ENCODE measurements around the gene BEAN1. TPM values are rescaled to one million over a fixed set of nuclear protein-coding genes. Genes with fewer than 3 reads are reported as not detected.
"Not testable (repeated sequence)": the region's sequence is repeated elsewhere in the genome, so short reads cannot be mapped to it uniquely, and the experiment has no call there.

Gene BEAN1
- polyA plus RNA-seq, 4 donors = 1.1 to 1.9 (median 1.4) TPM

DNA sequence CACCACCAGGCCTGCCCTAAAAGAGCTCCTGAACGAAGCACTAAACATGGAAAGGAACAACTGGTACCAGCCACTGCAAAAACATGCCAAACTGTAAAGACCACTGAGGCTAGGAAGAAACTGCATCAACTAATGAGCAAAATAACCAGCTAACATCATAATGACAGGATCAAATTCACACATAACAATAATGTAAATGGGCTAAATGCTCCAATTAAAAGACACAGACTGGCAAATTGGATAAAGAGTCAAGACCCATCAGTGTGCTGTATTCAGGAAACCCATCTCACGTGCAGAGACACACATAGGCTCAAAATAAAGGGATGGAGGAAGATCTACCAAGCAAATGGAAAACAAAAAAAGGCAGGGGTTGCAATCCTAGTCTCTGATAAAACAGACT, 70.8 kb downstream of the BEAN1 start:
- not testable (repeated sequence) for DNase-seq (ENCODE audit: low read depth in 4 of 4, low spot score in 3 of 4)

DNA sequence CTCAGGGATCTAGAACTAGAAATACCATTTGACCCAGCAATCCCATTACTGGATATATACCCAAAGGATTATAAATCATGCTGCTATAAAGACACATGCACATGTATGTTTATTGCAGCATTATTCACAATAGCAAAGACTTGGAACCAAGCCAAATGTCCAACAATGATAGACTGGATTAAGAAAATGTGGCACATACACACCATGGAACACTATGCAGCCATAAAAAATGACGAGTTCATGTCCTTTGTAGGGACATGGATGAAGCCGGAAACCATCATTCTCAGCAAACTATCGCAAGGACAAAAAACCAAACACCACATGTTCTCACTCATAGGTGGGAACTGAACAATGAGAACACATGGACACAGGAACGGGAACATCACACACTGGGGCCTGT, 74.5 kb downstream of the BEAN1 start:
- DNase-seq (ENCODE audit: low read depth in 4 of 4, low spot score in 3 of 4) = not testable (repeated sequence)

DNA sequence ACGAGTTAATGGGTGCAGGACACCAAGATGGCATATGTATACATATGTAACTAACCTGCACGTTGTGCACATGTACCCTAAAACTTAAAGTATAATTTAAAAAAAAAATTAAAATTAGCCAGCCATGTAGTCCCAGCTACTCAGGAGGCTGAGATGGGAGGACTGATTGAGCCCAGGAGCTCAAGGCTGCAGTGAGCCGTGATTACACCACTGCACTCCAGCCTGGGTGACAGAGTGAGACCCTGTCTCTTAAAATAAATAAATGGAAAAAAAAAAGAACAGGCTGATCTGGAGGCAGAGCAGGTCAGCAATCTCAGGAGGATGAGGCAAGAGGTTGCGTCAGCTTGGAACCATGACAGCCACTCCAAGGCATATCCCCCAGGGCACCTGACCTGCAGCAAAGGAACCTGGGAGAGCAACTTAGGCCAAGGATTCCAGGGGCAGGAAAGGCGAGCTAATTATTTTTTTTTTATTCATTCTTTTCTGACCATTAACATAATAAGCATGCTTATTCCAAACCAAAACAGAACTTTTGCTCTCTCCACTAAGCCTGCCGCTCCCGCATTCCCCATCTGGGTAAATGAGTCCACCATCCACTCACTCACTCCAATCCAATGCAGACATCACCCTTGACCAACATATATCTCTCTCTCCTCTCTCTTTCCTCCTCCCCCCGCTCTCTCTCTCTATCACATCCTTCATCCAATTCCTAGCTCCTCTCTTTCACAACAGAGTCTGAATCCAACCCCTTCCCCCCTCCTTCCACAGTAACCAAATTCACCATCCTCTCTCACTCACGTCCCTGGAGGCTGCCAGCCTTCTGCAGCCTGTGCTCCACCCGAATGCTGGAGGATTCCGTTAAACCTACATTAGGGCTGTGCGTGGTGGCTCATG, 75.2 kb downstream of the BEAN1 start:
- no peak for DNase-seq (ENCODE audit: low read depth in 4 of 4, low spot score in 3 of 4)

DNA sequence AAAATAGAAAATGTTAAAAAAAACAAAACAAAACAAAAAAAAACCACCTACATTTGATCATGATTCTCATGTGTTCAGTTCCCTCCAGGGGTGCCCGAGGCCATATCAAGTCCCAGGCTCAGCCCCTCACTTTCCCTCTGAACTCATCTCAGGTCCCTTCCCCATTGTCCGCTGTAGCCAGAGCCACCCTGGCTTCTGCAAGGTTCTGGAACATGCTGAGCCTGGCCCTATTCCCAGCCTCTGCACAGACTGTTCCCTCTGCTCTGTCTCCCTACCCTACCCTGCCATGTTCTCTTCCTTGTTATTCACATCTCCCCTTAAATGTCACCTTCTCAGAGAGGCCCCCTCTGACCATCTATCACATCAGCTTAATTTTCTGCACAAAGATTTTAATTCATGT, 75.9 kb downstream of the BEAN1 start:
- no peak for DNase-seq (ENCODE audit: low read depth in 4 of 4, low spot score in 3 of 4)

DNA sequence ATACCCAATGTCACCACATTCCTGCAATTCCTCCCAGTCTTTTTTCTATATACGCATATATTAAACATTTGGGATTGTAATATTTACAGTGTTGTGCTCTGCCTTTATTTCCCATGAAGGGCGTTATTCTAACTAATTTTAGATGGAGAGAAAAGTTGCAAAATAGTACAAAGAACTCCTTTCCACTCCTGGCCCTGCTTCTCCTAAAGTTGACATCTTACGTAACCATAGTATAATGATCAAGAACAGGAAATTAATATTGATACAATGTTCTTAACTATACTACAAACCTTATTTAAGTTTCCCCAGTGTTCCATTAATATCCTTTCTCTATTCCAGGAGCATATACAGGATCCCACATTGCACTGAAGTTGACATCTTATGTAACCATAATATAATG, 76.5 kb downstream of the BEAN1 start:
- DNase-seq (ENCODE audit: low read depth in 4 of 4, low spot score in 3 of 4) = no peak

DNA sequence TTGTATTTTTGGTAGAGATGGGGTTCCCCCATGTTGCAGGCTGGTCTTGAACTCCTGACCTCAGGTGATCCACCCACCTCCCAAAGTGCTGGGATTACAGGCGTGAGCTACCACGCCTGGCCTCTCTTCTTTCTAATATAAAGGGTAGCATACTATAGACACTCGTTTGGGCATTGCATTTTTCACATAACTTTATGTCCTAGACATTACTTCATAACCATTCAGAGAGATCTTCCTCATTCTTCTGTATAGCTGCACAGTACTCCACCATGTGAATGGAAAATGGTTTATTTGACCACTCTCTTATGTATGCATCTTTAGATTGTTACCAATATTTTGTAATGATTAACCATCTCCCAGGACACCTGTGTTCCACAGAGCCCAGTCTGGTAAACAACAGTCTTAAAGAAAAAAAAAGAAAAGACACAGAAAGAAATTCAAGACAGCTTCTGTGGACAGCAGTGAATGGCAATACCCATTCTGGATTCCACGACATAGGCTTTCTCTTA, 80.7 kb downstream of the BEAN1 start:
- no peak for DNase-seq (ENCODE audit: low read depth in 4 of 4, low spot score in 3 of 4)

DNA sequence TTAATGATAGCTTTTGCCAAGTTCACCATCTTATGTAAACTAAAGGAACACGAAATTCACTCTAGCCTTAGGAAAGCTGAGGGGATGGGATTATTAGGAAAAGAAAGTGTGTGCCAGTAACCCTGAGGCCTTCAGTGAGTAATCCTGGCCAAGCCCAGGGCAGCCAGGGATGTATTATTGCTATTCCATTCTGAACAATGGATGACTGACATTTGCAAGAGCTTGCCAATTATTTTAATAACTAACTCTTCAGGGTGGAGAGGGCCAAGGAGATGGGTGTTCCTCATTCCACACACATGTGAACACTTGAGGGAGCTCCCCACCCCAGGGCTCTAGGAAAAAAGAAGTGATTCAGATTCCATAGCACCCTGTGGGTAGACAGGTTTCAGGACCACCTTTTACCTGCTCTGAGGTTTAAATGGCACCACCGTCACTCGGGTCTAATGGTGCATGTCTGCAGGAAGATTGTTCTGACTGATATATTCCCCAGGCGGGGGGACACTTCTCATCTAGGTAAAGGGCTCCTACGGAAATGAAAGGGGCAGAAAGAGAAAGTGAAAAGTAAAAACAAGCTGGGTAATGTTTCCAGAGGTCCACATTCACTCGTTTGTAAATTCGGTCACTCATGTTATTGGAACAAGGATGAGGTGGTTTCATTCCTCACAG, 81.3 kb downstream of the BEAN1 start:
- DNase-seq (ENCODE audit: low read depth in 4 of 4, low spot score in 3 of 4) = no peak

DNA sequence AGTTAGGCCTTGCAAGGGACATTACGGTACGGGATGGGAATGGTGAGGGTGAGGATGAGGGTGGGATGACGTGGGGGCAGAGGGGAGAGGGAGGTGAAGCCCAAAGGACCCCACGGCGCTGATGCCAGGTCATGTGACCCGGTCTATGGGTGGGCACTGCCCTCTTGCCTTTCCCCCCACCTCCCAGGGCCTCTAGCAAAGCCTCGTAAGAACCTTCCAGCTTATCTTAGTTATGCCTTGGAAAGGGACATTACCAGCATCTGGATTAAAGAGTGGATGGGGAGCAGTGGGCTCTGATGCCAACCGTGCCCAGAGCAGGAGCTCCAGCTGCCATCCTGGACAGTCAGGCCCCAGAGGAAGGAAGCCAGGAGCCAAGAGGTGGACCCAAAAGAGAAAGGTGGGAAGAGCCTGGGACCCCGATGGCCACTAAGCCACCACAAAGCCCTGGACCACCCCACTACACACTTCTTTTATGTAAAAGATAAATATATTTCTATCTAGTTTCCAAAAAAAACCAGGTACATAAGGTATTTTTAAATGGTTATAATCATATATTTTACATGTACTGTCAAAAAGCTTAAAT, 81.9 kb downstream of the BEAN1 start:
- DNase-seq (ENCODE audit: low read depth in 4 of 4, low spot score in 3 of 4) = no peak

DNA sequence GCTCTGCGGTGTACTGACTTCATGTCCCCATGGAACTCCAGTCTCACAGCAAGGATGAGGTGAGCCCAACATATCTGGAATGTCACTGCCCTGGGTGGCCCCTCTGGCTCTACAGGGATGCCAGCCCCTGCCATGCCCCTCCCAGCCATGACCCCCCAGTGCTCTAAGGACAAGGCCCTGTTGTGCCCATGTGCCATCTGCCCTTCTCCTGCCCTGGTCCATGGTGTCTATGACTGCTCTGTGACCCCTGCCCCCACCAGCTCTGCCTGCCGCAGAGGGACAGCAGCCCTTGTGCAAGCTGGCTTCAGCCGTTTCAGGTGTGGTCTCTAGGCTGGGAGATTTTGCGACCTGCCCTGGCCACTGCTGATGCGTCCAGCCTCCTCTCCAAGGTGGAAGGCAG, 82.5 kb downstream of the BEAN1 start:
- DNase-seq (ENCODE audit: low read depth in 4 of 4, low spot score in 3 of 4) = no peak

DNA sequence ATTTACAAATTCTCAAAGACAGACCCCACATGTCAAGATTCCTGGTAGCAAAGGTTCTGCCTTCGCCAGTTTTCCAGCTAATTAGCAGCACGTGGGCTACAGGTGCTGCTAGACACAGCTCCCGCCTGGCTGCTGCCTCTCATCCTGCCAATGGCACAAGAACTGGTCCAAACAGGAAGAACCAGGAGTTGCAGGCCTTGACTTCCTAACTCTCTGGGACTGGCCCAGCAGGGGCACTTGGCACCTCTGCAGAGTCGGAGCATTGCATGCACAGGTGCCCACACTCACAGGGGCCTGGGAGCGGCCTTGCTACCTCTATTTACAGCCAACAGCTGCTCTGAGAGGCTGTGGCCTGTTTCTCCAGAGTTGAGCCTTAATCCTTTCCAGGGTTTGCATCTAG, 83.2 kb downstream of the BEAN1 start:
- no peak for DNase-seq (ENCODE audit: low read depth in 4 of 4, low spot score in 3 of 4)

DNA sequence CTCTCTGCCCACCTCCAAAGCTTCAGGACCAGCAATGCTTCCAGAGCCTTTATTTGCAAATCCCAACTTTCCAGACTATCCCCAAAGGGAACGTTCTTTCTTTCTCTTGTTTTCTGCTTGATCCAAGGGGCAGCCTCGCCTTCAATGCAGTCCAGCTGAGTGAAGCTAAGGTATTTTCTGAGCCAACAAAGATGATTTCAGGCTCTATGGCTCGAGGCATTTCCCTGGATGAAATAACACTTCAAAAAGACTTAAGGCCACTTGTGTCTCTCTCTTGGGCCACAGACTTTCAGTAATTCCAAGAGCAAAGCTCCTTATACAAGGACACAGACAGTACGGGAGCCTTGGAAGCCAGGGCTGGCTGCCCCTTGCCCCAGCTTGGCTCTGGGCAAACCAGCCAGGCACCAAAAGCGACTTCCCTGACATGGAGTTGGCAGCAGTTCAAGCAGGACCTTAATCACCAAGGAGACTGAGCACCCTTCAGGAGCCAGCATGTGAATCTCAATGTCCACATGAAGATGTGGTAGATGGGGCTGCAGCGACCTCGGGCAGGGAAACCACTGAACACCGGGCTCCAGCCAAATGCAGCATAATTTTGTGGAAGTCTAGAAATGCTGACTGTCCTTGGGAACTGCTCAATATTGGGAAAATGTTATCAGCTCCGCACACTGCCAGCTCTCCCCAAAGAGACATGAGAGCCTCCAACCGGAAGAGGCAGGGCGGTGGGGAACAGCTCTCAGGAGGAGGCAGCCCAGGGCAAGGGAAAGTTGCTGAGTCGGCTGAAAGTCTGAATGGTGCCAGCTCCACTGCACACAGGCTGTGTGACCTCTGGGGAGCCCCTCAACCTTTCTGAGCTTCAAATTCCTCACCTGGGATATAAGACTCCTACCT, 83.9 kb downstream of the BEAN1 start:
- DNase-seq (ENCODE audit: low read depth in 4 of 4, low spot score in 3 of 4) = no peak

DNA sequence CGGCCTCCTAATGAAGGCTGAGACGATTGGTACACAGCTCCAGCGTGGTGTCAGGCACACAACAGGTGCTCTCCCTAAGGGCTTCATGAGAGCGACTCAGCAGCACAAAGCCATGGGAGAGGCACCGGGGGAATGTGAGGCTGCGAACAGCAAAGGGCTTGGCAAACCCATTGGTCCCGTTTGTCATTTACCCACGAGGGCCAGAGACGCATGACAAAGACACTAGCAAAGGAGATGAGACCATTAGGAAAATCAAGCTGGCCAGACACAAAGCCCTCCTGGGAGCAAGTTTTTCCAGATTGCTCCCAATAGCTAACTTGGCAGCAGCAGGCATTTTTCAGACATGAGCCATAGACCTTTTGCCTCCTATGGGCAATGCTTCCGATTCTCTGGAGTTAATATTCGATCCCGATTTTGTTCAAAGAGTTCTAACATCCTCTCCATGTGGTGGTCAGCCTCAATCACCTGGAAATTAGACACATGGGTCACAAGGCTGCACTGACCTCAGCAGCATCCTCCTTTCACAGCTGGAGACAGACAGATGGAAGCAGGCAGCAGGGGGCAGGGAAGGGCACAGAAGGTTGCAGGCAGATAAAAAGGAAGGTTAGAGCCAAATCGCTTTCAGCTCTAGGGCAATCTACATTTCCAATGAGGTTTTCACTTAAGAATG, 84.6 kb downstream of the BEAN1 start:
- no peak for DNase-seq (ENCODE audit: low read depth in 4 of 4, low spot score in 3 of 4)

DNA sequence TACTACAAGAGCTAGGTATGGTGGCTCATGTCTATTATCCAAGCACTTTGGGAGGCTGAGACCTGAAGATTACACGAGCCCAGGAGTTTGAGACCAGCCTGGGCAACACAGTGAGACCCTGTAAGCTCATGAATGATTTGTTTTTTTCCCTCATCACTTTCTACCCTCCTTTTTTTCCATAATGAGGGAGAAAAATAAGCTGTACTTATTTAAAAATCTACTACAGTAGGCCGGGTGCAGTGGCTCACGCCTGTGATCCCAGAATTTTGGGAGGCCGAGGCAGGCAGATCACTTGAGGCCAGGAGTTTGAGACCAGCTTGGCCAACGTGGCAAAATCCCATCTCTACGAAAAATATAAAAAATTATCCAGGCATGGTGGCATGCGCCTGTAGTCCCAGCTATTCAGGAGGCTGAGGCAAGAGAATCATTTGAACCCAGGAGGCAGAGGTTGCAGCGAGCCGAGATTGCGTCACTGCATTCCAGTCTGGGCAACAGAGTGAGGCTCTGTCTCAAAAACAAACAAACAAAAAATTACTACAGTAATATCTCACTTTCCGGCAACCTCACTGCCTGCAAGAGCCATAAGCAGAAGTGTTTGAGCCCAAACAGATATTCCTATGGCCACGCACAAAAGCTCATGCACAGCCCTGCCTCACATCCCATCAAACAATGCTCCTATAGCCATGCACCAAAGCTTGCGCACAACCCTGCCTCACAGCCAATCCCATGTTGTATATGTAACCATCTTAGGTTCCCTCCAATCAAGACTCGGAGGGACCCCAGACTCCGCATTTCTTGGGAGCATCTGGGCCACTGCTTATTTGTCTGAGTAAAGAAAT, 85.4 kb downstream of the BEAN1 start:
- DNase-seq (ENCODE audit: low read depth in 4 of 4, low spot score in 3 of 4) = no peak

DNA sequence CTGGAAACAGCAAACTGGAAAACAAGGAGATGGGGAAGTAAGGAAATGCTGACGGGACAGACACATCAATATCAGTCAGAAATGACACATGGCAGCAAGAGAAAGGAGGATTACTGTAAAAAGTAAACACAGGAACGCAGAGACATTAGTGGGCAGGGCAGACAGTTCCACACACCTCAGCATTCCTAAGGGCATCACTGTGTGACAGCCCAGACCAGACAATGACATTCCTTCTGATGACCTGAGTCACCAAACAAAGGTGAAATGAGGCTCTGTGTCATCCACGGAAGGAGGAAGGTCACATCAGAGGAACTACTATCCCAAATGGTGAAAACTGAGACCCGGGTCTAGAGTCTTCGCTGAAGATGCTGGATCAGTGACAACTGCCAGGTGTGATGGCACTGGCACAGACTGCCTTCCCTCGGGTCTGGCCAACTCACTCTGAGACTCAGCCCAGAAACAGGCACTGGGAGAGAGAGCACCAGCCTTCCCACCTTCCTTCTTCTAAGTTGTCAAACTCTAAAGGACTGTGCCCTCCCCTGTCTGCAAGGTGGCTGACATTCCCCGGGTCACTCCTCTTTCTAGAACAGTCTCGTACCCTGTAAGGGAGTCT, 86.1 kb downstream of the BEAN1 start:
- DNase-seq (ENCODE audit: low read depth in 4 of 4, low spot score in 3 of 4) = no peak

DNA sequence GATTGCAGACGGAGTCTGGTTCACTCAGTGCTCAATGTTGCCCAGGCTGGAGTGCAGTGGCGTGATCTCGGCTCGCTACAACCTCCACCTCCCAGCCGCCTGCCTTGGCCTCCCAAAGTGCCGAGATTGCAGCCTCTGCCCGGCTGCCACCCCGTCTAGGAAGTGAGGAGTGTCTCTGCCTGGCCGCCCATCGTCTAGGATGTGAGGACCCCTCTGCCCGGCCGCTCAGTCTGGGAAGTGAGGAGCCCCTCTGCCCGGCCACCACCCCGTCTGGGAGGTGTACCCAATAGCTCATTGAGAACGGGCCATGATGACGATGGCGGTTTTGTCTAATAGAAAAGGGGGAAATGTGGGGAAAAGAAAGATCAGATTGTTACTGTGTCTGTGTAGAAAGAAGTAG, 87.3 kb downstream of the BEAN1 start:
- not testable (repeated sequence) for DNase-seq (ENCODE audit: low read depth in 4 of 4, low spot score in 3 of 4)

DNA sequence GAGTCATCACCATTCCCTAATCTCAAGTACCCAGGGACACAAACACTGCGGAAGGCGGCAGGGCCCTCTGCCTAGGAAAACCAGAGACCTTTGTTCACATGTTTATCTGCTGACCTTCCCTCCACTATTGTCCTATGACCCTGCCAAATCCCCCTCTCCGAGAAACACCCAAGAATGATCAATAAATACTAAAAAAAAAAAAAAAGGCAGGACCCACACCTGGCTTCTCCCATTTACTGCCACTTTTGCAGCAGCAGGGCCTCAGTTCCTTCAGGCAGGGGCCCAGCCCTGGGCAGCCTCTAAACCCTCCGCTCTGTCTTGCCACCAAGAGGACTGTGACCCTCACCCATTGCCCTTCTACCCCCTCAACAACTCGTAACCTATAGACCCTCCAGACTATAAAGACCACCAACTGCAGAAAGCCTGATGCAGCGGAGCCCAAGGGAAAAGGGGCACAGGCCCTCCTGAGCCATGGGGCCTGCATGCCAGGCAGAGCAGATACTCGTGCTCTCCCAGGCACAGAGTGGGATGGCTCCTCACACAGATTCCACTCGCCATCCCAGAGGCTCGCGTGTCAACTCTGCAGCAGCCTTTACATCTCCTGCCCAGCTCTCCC, 88.0 kb downstream of the BEAN1 start:
- DNase-seq (ENCODE audit: low read depth in 4 of 4, low spot score in 3 of 4) = not testable (repeated sequence)

DNA sequence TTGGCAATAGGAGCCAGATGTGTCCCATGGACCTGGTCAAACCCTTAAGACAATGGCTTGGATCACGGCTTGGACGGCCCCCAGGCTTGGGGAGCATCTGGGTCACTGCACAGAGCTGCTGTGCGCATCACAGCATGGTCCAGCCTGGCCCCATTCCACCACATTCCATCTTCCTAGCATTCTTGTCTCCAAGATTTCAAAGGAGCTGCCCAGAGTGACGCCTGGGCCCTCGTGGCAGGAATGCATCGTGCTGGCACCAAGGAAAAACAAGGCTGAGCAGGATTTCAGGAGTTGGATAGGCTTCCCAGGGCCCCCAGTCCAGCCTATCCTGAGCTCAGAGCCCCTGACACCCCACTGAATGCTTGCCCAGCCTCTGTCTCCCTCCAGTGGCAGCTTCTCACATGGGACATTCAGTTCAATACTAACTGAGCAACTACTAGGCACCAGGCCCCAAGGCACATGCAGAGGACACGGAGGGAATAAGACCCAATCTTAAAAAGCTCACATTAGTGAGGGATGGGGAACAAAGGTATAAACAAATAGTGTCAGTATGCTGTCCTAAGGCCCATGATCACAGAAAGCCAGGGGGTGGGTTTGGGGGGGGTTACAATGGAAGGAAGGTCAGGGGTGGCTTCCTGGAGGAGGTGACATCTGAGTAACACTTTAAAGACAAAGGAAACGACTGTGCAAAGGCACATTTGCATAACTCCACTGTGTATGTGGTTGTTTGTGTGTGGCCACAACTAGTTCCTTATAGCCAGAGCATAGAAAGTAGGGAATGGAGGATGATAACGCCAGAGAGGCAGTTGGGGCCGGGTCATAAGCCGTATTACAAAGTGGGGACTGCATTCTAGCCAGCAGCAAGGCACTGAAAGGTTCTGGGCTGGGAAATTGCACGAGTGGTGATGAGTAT, 88.8 kb downstream of the BEAN1 start:
- no peak for DNase-seq (ENCODE audit: low read depth in 4 of 4, low spot score in 3 of 4)

Measured in right renal pelvis (tissue), 4 donors.